Testis (tissue), 5 donors: ENCODE results near the gene ZNF888. TPM values are rescaled to one million over a fixed set of nuclear protein-coding genes. Genes with fewer than 3 reads are reported as not detected.
A peak's percentile ranks its signal among the peaks of the same experiment; 100 is the strongest.

ENCODE experiments used
- DNase-seq: peaks from one replicate; pipeline ENCODE4 v3.0.0-alpha.2; 2019
- H3K27ac ChIP-seq, 2 donors: fragments of 200-600 bp; sonication (generic); one replicate each; pipeline ENCODE4 v1.5.1; 2019
- H3K27me3 ChIP-seq: fragments of 200-600 bp; sonication (generic); one replicate; pipeline ENCODE4 v1.5.1; 2019
- H3K36me3 ChIP-seq: fragments of 200-600 bp; sonication (generic); one replicate; pipeline ENCODE4 v1.5.1; 2017; ENCODE audit warnings: low read depth; ENCODE audit errors: missing control alignments
- H3K4me1 ChIP-seq: fragments of 200-600 bp; sonication (generic); one replicate; pipeline ENCODE4 v1.5.1; 2019
- H3K4me3 ChIP-seq, 2 donors: fragments of 200-600 bp; sonication (generic); one replicate each; pipeline ENCODE4 v1.5.1; 2017 to 2019
- H3K9me3 ChIP-seq: fragments of 200-600 bp; sonication (generic); one replicate; pipeline ENCODE4 v1.5.1; 2017
- CTCF ChIP-seq, 3 experiments: fragments of 450-650 bp in 2 of 3; fragments of 200-600 bp in 1 of 3; sonication (generic) in 1 of 3; IDR thresholded peaks; one replicate each; pipeline ENCODE4 v1.5.1; 2016 to 2019; ENCODE audit warnings: antibody characterized with exemption in 3 of 3, mild to moderate bottlenecking in 2 of 3, moderate library complexity in 1 of 3
- POLR2A ChIP-seq: fragments of 450-650 bp; IDR thresholded peaks from one replicate; pipeline ENCODE4 v1.6.1; 2017; ENCODE audit warnings: antibody characterized with exemption, mild to moderate bottlenecking, moderate library complexity
- WGBS, 2 donors: methylation state at CpG; one replicate each; pipeline ENCODE4 v1.1.5; 2018; 5-methylcytosine and 5-hydroxymethylcytosine counted together
- intact Hi-C: fragments of 100-400 bp; cut with DNase I; formaldehyde crosslinking; loops from one replicate; pipeline ENCODE4 v1.15.1; 2023; ENCODE audit warnings: low total_unique reads
- long read RNA-seq, 2 donors: transcript quantifications; one replicate each; lab custom pipeline, GENCODE V29; 2026
- polyA plus RNA-seq: library from polyadenylated mRNA; stranded (reverse); fragments of 350-450 nt; fragmentation: Illumina TruSeq; extraction: RNeasy Lipid Tissue Mini Kit (QIAGEN cat#74804); gene quantifications from one replicate; pipeline ENCODE4 v1.2.3, GENCODE V29; 2014; ENCODE audit warnings: low read depth, low replicate concordance; ENCODE audit not compliant: insufficient read depth
- total RNA-seq, 2 donors: library from RNA; depleted of rRNA; stranded (reverse); fragments of >200 nt; gene quantifications; one replicate each; pipeline ENCODE4 v1.2.3, GENCODE V29; 2016

ZNF888 gene
- total RNA-seq: 1 to 10 TPM; 2.3 to 3.2 TPM
- polyA plus RNA-seq: 2.2 TPM
- long read RNA-seq, donor 1, full-length matches to known transcripts: 1 of 1 reads
- long read RNA-seq, donor 1, partial matches to known transcripts: 0 of 1 reads
- long read RNA-seq, donor 1, other reads (novel, unspliced or antisense): 0 of 1 reads
- long read RNA-seq, donor 2: 0 reads

- no peak for TF ChIP-seq POLR2A
- TF ChIP-seq CTCF (IDR thresholded peaks at IDR 0.05): no peak
- H3K4me3 ChIP-seq: peak within 1 kb of the TSS; percentile 52 to 79
- H3K27ac ChIP-seq: peak within 1 kb of the TSS in 1 of 2 donors; percentile 8
- H3K27me3 ChIP-seq: no peaks in the 10 kb centered on the region
- H3K4me1 ChIP-seq: no peaks in the 10 kb centered on the region
- intact Hi-C loops: no loop called here
- H3K9me3 ChIP-seq: no peaks in the 10 kb centered on the region
- DNase-seq: peak; percentile 93
- H3K36me3 ChIP-seq: no peaks in the 10 kb centered on the region
- WGBS, 2 donors: 3 to 4% methylated on average over 50 to 55 of the region's 55 CpGs
Observed at GRCh38 chr19:52922841-52923777, at the start of gene ZNF888. Gene ZNF888, minus strand, starts transcription at chr19:52923428. Its CDS starts 5,555 bp downstream, at chr19:52917873.

GRCh38 chr19:52967772-52968171 is 44.5 kb upstream of the ZNF888 start:
- peaks cover 4% of the 10 kb centered on the region for H3K4me1 ChIP-seq
- DNase-seq: no peak
- no peak overlapping the region for H3K27ac ChIP-seq
- H3K9me3 ChIP-seq: no peaks in the 10 kb centered on the region
- H3K4me3 ChIP-seq: no peak overlapping the region
- TF ChIP-seq POLR2A (no peak), CTCF (IDR thresholded peaks at IDR 0.05) (no peak)
- no peaks in the 10 kb centered on the region for H3K36me3 ChIP-seq
- 93 to 100% methylated on average over 2 of the region's 2 CpGs for WGBS, 2 donors
- intact Hi-C loops: no loop called here
- no peaks in the 10 kb centered on the region for H3K27me3 ChIP-seq

DNA sequence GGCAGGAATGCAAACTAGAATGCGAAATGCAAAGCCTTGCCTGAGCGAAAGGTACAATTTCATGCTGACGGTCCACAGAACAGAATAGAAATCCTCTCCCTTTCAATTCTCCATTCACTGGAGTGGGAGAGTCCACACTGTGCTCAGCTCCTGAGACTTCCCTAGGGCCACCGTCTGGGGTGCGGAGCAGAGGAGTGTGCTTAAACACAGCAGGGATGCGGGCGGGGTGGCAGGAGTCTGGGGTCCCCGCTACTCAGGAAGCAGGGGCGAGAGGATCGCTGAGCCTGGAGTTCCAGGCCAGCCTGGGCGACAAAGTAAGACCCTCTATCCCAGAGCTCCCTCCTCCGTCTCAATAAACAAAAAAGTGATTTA is 40.0 kb upstream of the ZNF888 start:
- H3K9me3 ChIP-seq: no peaks in the 10 kb centered on the region
- peak overlapping the region; percentile 38 to 59 for H3K27ac ChIP-seq
- peak; percentile 30 for DNase-seq
- peak overlapping the region; percentile 56 to 72 for H3K4me3 ChIP-seq
- TF ChIP-seq POLR2A (no peak), CTCF (IDR thresholded peaks at IDR 0.05) (no peak)
- WGBS, 2 donors: 0 to 1% methylated on average over 12 of the region's 12 CpGs
- intact Hi-C loops: no loop called here
- H3K27me3 ChIP-seq: no peaks in the 10 kb centered on the region
- peaks cover 10% of the 10 kb centered on the region for H3K4me1 ChIP-seq
- no peaks in the 10 kb centered on the region for H3K36me3 ChIP-seq

GRCh38 chr19:52962394-52963246 is 39.4 kb upstream of the ZNF888 start, which contains the start of gene ZNF816:
Gene ZNF816, minus strand, starts transcription at chr19:52962881. Its CDS starts 6,792 bp downstream, at chr19:52956089.
- peak within 1 kb of the TSS; percentile 38 to 59 for H3K27ac ChIP-seq
- H3K36me3 ChIP-seq: no peaks in the 10 kb centered on the region
- TF ChIP-seq POLR2A: no peak
- no peak for TF ChIP-seq CTCF (IDR thresholded peaks at IDR 0.05)
- peak within 1 kb of the TSS; percentile 56 to 72 for H3K4me3 ChIP-seq
- intact Hi-C loops: no loop called here
- H3K27me3 ChIP-seq: no peaks in the 10 kb centered on the region
- DNase-seq: peak; percentile 98
- 1% methylated on average over 15 to 55 of the region's 55 CpGs for WGBS, 2 donors
- H3K9me3 ChIP-seq: no peaks in the 10 kb centered on the region
- H3K4me1 ChIP-seq: peaks cover 10% of the 10 kb centered on the region
